DOHH2 (cell line): ENCODE results near the gene STX4.

Source experiments
- H3F3A ChIP-seq: fragments of 200-600 bp; sonication (generic), shearing (Covaris generic); 2 replicates; pipeline ENCODE4 v1.6.0; 2016; ENCODE audit warnings: antibody characterized with exemption, mild to moderate bottlenecking; ENCODE audit not compliant: control insufficient read depth, insufficient read depth
- H3K27ac ChIP-seq: fragments of 200-600 bp; sonication (generic); 2 replicates; pipeline ENCODE4 v1.5.1; 2014; ENCODE audit warnings: low read depth, mild to moderate bottlenecking, low read length, moderate library complexity
- H3K27me3 ChIP-seq: fragments of 200-600 bp; sonication (generic); 2 replicates; pipeline ENCODE4 v1.6.1; 2014; ENCODE audit warnings: mild to moderate bottlenecking, low read length, mixed read lengths; ENCODE audit not compliant: control insufficient read depth
- H3K36me3 ChIP-seq: fragments of 200-600 bp; sonication (generic); 2 replicates; pipeline ENCODE4 v1.6.1; 2014; ENCODE audit warnings: mild to moderate bottlenecking, low read length, moderate library complexity, mixed read lengths; ENCODE audit not compliant: control insufficient read depth
- H3K4me1 ChIP-seq: fragments of 200-600 bp; sonication (generic); 2 replicates; pipeline ENCODE4 v1.6.1; 2014; ENCODE audit warnings: mild to moderate bottlenecking, low read length, mixed read lengths; ENCODE audit not compliant: control insufficient read depth
- H3K4me2 ChIP-seq: fragments of 200-600 bp; sonication (generic); 2 replicates; pipeline ENCODE4 v1.6.0; 2014; ENCODE audit warnings: mild to moderate bottlenecking, low read length, moderate library complexity
- H3K4me3 ChIP-seq: fragments of 200-600 bp; sonication (generic); 2 replicates; pipeline ENCODE4 v1.5.1; 2014; ENCODE audit warnings: mild to moderate bottlenecking, low read length, mixed read lengths
- H3K79me2 ChIP-seq: fragments of 200-600 bp; sonication (generic); 2 replicates; pipeline ENCODE4 v1.6.1; 2014; ENCODE audit warnings: mild to moderate bottlenecking, low read length, mixed read lengths; ENCODE audit not compliant: control insufficient read depth
- H3K9me2 ChIP-seq: fragments of 200-600 bp; sonication (generic); replicated peaks from 2 replicates; pipeline ENCODE4 v1.6.1; 2014; ENCODE audit warnings: mild to moderate bottlenecking, low read length, mixed read lengths; ENCODE audit not compliant: control insufficient read depth
- H3K9me3 ChIP-seq: fragments of 200-600 bp; sonication (generic); 2 replicates; pipeline ENCODE4 v1.6.1; 2014; ENCODE audit warnings: antibody characterized with exemption, low read length, mixed read lengths; ENCODE audit not compliant: control insufficient read depth, insufficient read depth
- H4K20me1 ChIP-seq: fragments of 200-600 bp; sonication (generic); 2 replicates; pipeline ENCODE4 v1.6.0; 2014; ENCODE audit warnings: low read depth, mild to moderate bottlenecking, antibody characterized with exemption, low read length, moderate library complexity; ENCODE audit not compliant: control insufficient read depth, insufficient read depth
- CTCF ChIP-seq: fragments of 200-600 bp; sonication (generic); IDR thresholded peaks from one replicate; pipeline ENCODE4 v1.5.1; 2014; ENCODE audit warnings: antibody characterized with exemption, mild to moderate bottlenecking, low read depth, low read length; ENCODE audit not compliant: poor library complexity, severe bottlenecking
- EZH2phosphoT487 ChIP-seq: fragments of 200-600 bp; sonication (generic); IDR thresholded peaks from 2 replicates; pipeline ENCODE4 v1.6.1; 2017; ENCODE audit warnings: borderline replicate concordance, mild to moderate bottlenecking, antibody characterized with exemption, low read length, moderate library complexity, mixed read lengths

Gene STX4

GRCh38 chr16:31002250-31002700, 31.1 kb upstream of the STX4 start:
- no peaks in the 10 kb centered on the region for H3K4me1 ChIP-seq
- H3K9me2 ChIP-seq: no peaks in the 10 kb centered on the region
- no peaks in the 10 kb centered on the region for H3F3A ChIP-seq
- TF ChIP-seq CTCF (no peak), EZH2phosphoT487 (no peak)
- no peak overlapping the region for H3K4me2 ChIP-seq
- H3K9me3 ChIP-seq: no peaks in the 10 kb centered on the region
- no peak overlapping the region for H3K27ac ChIP-seq
- H3K4me3 ChIP-seq: no peak overlapping the region
- no peaks in the 10 kb centered on the region for H3K36me3 ChIP-seq
- no peaks in the 10 kb centered on the region for H4K20me1 ChIP-seq
- peaks cover 9% of the 10 kb centered on the region for H3K27me3 ChIP-seq
- no peaks in the 10 kb centered on the region for H3K79me2 ChIP-seq

GRCh38 chr16:31002862-31003341, 30.5 kb upstream of the STX4 start:
- H3K27me3 ChIP-seq: peaks cover 9% of the 10 kb centered on the region
- no peaks in the 10 kb centered on the region for H3K36me3 ChIP-seq
- H3K9me3 ChIP-seq: no peaks in the 10 kb centered on the region
- H3K9me2 ChIP-seq: no peaks in the 10 kb centered on the region
- H3K4me1 ChIP-seq: no peaks in the 10 kb centered on the region
- H3K79me2 ChIP-seq: no peaks in the 10 kb centered on the region
- H3K4me2 ChIP-seq: no peak overlapping the region
- TF ChIP-seq CTCF: no peak
- no peak for TF ChIP-seq EZH2phosphoT487
- H3K27ac ChIP-seq: no peak overlapping the region
- H3K4me3 ChIP-seq: no peak overlapping the region
- no peaks in the 10 kb centered on the region for H3F3A ChIP-seq
- H4K20me1 ChIP-seq: no peaks in the 10 kb centered on the region

- Histone ChIP-seq H3K4me1 (no peaks in the 10 kb centered on the region), H3K9me3 (no peaks in the 10 kb centered on the region), H3K9me2 (no peaks in the 10 kb centered on the region), H4K20me1 (no peaks in the 10 kb centered on the region), H3K27me3 (peaks cover 6% of the 10 kb centered on the region), H3K79me2 (no peaks in the 10 kb centered on the region), H3K27ac (no peak overlapping the region), H3F3A (no peaks in the 10 kb centered on the region), H3K4me3 (no peak overlapping the region), H3K4me2 (no peak overlapping the region), H3K36me3 (no peaks in the 10 kb centered on the region)
- TF ChIP-seq EZH2phosphoT487: no peak
- no peak for TF ChIP-seq CTCF
These were observed 29.6 kb upstream of the STX4 start for GRCh38 chr16:31003744-31004143.
